Nucleus accumbens (tissue), 56 donors: ENCODE measurements around the gene RECQL5.

ENCODE experiments used
- DNase-seq, 56 donors: peaks; one replicate each; lab custom pipeline; 2025; lab: John Stamatoyannopoulos, UW

Gene RECQL5

GRCh38 chr17:75621489-75621888 lies 45.5 kb downstream of the RECQL5 start:
- DNase-seq, result no peak

DNA sequence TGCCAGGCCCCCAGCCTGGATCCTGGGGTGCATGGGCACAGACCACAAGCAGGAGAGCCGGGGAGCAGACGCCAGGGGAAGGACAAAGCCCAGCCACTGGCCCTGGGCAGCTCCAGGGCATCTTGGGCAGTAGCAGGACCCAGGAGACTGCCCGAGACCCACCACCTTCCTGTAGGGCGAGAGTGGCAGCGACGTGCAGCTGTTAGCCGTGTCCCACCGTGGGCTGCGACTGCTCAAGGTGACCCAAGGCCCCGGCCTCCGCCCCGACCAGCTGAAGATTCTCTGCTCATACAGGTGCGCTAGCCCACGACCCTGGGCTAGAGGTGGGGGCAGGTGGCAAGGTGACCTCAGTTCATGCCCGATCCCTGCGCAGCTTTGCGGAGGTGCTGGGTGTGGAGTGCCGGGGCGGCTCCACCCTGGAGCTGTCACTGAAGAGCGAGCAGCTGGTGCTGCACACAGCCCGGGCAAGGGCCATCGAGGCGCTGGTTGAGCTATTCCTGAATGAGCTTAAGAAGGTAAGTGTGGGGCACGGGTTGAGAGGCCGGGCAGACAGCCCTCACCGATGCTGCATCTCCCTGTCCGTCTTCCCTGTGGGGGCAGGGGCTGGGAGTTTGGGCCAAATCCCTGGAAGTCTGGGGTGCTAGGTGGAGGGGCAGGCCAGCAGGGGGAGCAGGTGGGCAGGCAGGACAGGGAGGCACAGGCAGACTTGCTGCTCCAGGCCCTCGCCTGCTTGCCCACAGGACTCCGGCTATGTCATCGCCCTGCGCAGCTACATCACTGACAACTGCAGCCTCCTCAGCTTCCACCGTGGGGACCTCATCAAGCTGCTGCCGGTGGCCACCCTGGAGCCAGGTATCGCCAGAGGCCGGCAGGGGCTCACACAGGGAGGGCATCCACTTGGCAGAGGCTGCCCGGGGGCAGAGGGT lies 47.2 kb downstream of the RECQL5 start:
- DNase-seq, result peak in 10 of 56 donors; percentile 9 to 32 (median 16)

DNA sequence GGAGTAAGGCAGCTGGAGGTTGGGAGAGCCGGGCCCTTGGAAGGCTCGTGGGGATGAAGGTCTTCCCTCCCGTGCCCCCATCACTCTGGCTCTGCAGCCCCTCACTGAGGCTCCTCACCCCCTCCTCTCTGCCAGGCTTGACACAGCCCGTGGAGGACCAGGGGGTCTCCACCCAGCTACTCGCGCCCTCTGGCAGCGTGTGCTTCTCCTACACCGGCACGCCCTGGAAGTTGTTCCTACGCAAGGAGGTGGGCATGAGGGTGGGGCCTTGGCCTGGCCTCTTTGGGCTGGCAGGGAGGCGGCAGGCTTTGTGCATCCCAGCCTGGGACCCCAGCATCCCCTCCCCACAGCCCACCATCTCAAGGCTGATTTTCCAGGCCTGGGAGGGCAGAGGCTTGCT lies 49.3 kb downstream of the RECQL5 start:
- DNase-seq, result no peak

GRCh38 chr17:75617218-75617617 lies 49.7 kb downstream of the RECQL5 start:
- no peak for DNase-seq

DNA sequence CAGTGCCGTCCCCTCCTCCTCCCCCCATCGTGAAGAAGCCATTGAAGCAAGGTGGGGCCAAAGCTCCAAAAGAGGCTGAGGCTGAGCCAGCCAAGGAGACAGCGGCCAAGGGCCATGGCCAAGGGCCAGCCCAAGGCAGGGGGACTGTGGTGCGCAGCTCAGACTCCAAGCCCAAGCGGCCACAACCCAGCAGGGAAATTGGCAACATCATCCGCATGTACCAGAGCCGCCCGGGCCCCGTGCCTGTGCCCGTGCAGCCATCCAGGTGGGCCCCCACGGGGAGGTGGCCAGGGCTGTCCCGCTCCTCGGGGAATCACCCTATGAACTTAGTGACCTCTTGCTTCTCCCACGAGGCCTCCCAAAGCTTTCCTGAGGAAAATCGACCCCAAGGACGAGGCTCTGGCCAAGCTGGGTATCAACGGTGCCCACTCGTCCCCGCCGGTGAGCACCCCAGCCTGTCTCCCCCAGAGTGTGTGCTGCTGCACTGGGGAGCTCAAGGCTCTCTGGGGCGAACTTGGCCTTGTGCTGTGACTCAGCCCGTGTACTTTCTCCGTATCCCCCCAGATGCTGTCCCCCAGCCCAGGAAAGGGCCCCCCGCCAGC lies 50.3 kb downstream of the RECQL5 start:
- DNase-seq, result no peak

DNA sequence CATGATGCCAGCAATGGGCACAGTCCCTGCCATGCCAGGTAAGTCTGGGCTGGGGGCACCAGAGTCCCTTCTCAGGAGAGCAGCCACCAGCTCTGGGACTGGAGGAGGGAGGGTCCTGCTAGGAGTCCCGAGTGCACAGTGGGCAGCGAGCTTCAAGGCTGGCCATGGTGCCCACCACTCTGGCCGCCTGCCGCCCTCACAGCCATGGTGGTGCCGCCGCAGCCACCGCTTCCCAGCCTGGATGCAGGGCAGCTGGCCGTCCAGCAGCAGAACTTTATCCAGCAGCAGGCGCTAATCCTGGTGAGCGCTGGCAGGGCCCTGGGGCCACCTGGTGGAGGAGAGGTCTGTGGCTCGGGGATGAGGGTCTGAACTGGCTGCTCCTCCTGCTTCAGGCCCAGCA lies 51.7 kb downstream of the RECQL5 start:
- no peak for DNase-seq

DNA sequence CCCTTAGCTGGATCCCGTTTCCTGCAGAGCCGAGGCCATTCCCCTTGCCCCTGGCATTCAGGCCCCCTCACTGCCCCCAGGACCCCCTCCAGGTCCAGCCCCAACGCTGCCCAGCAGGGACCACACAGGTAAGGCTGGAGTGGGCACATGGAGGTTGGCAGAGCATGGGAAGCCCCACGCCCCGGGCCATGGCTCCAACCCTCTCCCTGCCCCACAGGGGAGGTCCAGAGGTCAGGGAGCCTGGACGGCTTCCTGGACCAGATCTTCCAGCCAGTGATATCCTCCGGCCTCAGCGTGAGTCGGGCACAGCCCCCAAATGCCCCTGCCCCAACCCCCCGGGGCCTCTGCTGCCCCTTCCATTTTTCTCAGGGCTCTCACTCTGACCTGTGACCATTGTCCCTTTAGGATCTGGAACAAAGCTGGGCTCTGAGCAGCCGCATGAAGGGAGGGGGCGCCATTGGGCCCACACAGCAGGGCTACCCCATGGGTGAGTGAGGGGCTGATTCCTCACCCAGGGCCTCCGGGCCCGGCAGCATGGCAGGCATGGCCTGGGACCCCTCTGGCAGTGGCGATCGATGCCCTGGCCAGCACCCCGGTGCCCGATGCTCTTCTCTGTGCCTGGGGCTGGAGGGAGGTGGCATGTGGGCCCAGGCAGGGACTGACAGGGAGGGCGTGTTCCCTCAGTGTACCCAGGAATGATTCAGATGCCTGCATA lies 52.2 kb downstream of the RECQL5 start:
- DNase-seq, result no peak

GRCh38 chr17:75614006-75614405 lies 52.9 kb downstream of the RECQL5 start:
- no peak for DNase-seq

DNA sequence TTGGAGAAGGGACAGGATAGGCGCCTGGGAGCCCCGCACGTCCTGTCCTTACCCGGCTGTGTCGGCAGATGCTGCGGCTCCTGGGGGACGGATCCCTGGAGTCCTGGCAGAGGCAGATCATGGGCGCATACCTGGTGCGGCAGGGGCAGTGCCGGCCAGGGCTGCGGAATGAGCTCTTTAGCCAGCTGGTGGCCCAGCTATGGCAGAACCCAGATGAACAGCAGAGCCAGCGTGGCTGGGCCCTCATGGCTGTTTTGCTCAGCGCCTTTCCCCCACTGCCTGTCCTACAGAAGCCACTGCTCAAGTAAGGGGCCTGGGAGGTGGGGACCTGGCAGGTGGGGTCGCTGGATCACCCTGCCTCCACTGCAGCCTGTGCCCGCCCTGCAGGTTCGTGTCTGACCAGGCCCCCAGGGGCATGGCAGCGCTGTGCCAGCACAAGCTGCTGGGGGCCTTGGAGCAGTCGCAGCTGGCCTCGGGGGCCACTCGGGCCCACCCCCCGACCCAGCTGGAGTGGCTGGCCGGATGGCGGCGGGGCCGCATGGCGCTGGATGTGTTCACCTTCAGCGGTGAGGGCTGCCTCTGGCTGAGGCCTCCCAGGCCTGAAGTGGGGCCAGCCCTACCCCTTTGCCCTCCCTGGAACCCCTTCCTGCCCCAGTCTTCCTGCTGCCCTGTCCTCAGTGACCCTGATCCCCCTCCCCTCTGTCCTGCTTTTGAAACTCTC lies 53.9 kb downstream of the RECQL5 start:
- DNase-seq, result no peak

- no peak for DNase-seq
Measured at GRCh38 chr17:75611851-75612429, 55.0 kb downstream of the RECQL5 start.

- no peak for DNase-seq
Measured at GRCh38 chr17:75610103-75610984, 56.6 kb downstream of the RECQL5 start.

DNA sequence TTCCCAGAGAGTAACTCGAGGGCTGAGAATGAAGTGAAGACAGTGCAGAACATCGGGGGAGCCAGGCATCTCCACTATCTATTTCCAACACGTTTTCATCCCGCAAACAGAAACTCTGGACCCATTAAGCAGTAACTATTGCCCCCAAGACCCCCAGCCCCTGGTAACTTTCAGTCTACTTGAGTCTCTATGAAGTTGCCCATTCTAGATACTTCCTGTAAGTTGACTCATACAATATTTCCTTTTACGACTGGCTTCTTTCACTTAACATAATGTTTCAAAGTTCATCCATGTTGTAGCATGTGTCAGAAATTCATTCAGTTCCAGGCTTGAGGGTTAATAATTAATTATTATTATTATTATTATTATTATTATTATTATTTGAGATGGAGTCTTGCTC lies 59.9 kb downstream of the RECQL5 start:
- DNase-seq, result no peak

DNA sequence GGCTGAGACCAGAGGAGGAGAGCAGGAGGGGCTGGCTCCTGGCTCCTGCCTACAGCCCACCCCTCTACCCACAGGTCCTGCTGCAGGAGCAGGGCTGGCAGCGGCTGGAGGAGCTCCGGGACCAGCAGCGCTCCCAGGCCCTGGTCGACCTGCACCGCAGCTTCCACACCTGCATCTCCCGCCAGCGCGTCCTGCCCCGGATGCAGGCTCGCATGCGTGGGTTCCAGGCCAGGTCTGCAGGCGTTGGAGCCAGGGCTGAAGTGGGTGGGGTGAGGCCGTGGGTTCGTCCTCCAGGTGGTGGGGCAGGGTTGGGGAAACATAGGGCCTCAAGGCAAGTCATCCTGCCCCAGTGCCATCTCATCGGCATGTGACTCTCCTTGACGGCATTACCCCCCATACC lies 61.2 kb downstream of the RECQL5 start:
- no peak for DNase-seq

DNA sequence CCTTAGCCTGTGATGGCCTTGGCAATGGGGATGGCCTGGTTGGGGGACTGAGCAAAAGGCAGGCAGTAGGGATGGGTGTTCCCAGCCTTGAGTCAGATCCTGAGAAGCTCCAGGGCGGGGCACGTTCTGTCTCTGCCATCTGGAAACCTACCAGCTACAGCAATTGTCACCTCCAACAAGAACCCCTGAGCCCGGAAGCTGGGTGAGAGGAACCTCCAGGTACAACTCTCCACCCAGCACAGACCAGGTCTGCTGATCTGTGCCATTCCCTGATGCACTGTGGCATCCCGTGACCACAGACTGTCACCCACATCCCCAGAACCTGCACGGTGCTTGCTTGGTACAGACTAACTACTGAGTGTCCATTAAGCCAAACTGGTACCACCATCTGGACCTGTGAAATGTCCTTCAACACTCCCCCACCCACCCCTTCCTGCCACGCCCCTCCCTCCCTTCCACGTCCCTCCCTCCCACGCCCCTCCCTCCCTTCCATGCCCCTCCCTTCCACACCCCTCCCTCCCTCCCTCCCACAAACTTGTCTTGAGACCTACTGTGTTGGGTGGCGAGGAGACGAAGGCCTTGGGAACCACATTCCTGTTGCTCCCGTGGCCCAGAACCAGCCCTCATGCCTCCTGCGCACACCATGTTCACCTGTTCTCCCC lies 62.8 kb downstream of the RECQL5 start:
- DNase-seq, result no peak

DNA sequence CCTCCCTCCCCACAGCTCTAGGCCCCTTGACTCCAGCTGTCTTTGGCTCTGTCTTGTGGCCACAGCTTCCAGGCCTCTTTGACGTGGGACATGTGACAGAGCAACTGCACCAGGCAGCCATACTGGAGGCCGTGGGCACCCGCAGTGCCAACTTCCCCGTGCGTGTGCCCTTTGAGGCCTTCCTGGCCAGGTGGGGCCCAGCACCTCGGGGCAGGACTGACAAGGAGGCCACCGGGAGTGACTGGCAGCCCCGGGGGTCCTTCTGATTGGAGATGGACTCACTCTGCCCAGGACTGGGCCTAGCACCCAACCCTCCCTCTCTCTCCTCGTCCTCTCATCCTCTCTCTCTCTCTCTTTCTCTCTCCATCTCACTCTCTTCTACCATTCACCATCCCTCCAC lies 63.8 kb downstream of the RECQL5 start:
- no peak for DNase-seq

- DNase-seq, result no peak
Measured at GRCh38 chr17:75602644-75603043, 64.3 kb downstream of the RECQL5 start.

DNA sequence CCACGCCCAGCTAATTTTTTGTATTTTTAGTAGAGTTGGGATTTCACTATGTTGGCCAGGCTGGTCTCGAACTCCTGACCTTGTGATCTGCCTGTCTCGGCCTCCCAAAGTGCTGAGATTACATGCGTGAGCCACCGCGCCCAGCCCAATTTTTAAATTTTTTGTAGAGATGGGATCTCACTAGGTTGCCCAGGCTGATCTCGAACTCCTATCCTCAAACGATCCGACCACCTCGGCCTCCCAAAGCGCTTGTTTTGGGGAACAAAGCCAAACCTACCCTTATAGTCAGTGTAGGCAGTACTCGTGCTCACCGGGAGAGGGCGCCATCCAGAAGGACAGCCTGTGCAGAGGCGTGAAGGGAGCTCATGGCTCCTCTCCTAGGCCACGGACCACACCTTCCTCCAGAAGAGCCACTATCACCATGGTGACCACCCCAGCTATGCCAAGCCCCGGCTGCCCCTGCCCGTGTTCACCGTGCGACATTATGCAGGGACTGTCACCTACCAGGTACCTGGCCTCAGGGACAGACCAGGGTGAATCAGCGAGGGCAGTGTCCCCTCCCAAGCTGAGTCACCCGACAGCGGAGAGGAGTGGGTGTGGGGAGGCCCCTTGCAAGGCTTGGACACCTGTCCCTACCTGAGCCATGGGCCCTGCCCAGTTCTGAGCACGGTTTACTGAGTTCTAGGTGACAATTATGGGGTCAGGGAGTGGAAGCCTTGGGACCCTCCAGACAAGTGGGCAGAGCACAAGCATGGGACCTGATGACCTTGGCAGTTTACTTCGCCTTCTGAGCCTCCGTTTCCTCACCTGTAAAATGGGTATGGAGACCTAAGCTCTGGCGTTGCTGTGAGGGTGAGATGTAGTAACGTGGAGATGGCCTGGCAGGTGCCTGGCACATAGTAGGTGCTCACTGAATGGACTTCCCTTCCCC lies 65.6 kb downstream of the RECQL5 start:
- DNase-seq, result peak in 16 of 56 donors; percentile 4 to 69 (median 17)
